ENCODE data around the gene LMCD1.

LMCD1 gene

GRCh38 chr3:8565376-8565775 is 63.8 kb downstream of the LMCD1 start:
- Histone ChIP-seq H3K4me3 (ENCODE audit: low read depth in 1 of 2, low read length in 2 of 2) (no peak overlapping the region), H3K9me3 (ENCODE audit: control insufficient read depth in 1 of 2, low read length in 2 of 2) (no peaks in the 10 kb centered on the region), H3K27ac (ENCODE audit: low read length) (no peak overlapping the region), H3K36me3 (ENCODE audit: control insufficient read depth in 1 of 2, insufficient read depth in 2 of 2, low read length in 2 of 2) (peaks cover 5 to 6% of the 10 kb centered on the region in 2 donors), H3K4me1 (ENCODE audit: control insufficient read depth in 1 of 2, insufficient read depth in 2 of 2, low read length in 2 of 2) (no peaks in the 10 kb centered on the region), H3K27me3 (ENCODE audit: low read depth, low read length) (no peaks in the 10 kb centered on the region)

DNA sequence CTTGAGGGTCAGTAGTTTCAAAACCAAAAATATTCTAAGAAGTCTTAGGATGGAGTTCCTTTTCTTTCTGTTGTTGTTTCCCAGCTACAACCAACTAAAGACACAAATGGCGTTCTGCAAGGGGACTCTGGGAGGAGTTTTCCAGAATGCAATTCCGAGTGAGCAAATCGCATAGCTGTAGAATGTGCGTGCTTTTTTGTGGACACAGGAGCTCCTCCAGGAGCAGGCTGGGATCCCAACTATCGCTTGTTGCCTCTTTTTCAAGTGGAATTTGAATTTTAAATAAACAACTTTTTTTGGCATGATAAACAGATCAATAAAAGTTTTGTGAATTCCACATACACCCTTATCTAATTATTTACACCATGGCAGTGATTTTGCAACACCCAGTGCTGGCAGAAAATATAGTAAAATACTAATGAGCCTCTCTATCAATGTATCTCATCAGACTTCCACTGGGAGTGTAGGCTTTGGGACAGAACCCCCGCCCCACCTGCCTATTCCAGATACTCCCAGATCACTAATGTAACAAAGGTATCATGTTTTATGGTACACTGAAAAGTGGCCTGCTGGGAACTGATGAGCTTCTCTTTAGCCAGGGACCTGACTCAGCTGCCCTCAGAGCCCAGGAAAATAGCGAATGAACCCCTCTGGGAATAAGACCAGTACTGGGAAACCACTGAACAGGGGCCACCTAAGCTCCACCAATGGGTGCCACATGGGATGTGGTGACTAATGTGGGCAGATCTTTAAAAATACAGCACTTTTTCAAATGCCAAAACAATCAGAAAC is 66.4 kb downstream of the LMCD1 start:
- H3K27me3 ChIP-seq (ENCODE audit: low read depth, low read length), result no peaks in the 10 kb centered on the region
- no peaks in the 10 kb centered on the region for H3K9me3 ChIP-seq (ENCODE audit: control insufficient read depth in 1 of 2, low read length in 2 of 2)
- H3K4me1 ChIP-seq (ENCODE audit: control insufficient read depth in 1 of 2, insufficient read depth in 2 of 2, low read length in 2 of 2), result no peaks in the 10 kb centered on the region
- H3K4me3 ChIP-seq (ENCODE audit: low read depth in 1 of 2, low read length in 2 of 2), result no peak overlapping the region
- no peak overlapping the region for H3K27ac ChIP-seq (ENCODE audit: low read length)
- H3K36me3 ChIP-seq (ENCODE audit: control insufficient read depth in 1 of 2, insufficient read depth in 2 of 2, low read length in 2 of 2), result peaks cover 5 to 6% of the 10 kb centered on the region in 2 donors

- Histone ChIP-seq H3K9me3 (ENCODE audit: control insufficient read depth in 1 of 2, low read length in 2 of 2) (no peaks in the 10 kb centered on the region), H3K27ac (ENCODE audit: low read length) (no peak overlapping the region), H3K36me3 (ENCODE audit: control insufficient read depth in 1 of 2, insufficient read depth in 2 of 2, low read length in 2 of 2) (peaks cover 0 to 6% of the 10 kb centered on the region in 2 donors), H3K4me3 (ENCODE audit: low read depth in 1 of 2, low read length in 2 of 2) (no peak overlapping the region), H3K27me3 (ENCODE audit: low read depth, low read length) (no peaks in the 10 kb centered on the region), H3K4me1 (ENCODE audit: control insufficient read depth in 1 of 2, insufficient read depth in 2 of 2, low read length in 2 of 2) (no peaks in the 10 kb centered on the region)
These were observed 69.6 kb downstream of the LMCD1 start for GRCh38 chr3:8571256-8571655.

DNA sequence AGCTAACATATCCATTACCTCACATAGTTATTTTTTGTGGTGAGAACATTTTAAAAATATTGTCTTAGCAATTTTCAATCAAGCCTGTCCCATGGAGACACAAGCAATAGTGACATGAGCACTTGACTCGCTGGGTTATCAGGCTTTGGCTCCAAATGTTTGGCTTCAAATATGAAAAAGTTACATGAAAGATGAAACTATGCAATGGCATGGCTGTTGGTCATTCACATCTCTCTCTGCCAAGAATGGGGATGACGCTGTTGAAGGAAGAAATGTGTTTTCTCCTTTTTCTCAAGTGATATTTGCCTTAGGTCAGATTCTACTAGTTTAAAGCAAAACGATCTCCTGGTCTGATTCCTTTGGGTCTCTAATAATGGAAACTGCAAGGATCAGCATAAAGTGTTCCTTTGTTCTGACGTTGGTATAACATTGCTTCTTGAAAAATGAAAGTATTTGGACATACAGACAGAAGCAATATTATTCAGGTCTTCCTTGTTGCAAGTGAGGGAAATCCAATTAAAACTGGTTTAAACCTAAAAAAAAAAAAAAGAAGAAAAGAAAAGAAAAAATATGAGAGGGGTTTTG is 71.8 kb downstream of the LMCD1 start:
- H3K36me3 ChIP-seq (ENCODE audit: control insufficient read depth in 1 of 2, insufficient read depth in 2 of 2, low read length in 2 of 2), result no peaks in the 10 kb centered on the region
- H3K27ac ChIP-seq (ENCODE audit: low read length), result no peak overlapping the region
- no peaks in the 10 kb centered on the region for H3K27me3 ChIP-seq (ENCODE audit: low read depth, low read length)
- no peaks in the 10 kb centered on the region for H3K9me3 ChIP-seq (ENCODE audit: control insufficient read depth in 1 of 2, low read length in 2 of 2)
- no peak overlapping the region for H3K4me3 ChIP-seq (ENCODE audit: low read depth in 1 of 2, low read length in 2 of 2)
- no peaks in the 10 kb centered on the region for H3K4me1 ChIP-seq (ENCODE audit: control insufficient read depth in 1 of 2, insufficient read depth in 2 of 2, low read length in 2 of 2)

GRCh38 chr3:8574040-8574669 is 72.5 kb downstream of the LMCD1 start:
- no peak overlapping the region for H3K4me3 ChIP-seq (ENCODE audit: low read depth in 1 of 2, low read length in 2 of 2)
- H3K4me1 ChIP-seq (ENCODE audit: control insufficient read depth in 1 of 2, insufficient read depth in 2 of 2, low read length in 2 of 2), result no peaks in the 10 kb centered on the region
- no peaks in the 10 kb centered on the region for H3K27me3 ChIP-seq (ENCODE audit: low read depth, low read length)
- no peaks in the 10 kb centered on the region for H3K9me3 ChIP-seq (ENCODE audit: control insufficient read depth in 1 of 2, low read length in 2 of 2)
- H3K27ac ChIP-seq (ENCODE audit: low read length), result no peak overlapping the region
- no peaks in the 10 kb centered on the region for H3K36me3 ChIP-seq (ENCODE audit: control insufficient read depth in 1 of 2, insufficient read depth in 2 of 2, low read length in 2 of 2)

DNA sequence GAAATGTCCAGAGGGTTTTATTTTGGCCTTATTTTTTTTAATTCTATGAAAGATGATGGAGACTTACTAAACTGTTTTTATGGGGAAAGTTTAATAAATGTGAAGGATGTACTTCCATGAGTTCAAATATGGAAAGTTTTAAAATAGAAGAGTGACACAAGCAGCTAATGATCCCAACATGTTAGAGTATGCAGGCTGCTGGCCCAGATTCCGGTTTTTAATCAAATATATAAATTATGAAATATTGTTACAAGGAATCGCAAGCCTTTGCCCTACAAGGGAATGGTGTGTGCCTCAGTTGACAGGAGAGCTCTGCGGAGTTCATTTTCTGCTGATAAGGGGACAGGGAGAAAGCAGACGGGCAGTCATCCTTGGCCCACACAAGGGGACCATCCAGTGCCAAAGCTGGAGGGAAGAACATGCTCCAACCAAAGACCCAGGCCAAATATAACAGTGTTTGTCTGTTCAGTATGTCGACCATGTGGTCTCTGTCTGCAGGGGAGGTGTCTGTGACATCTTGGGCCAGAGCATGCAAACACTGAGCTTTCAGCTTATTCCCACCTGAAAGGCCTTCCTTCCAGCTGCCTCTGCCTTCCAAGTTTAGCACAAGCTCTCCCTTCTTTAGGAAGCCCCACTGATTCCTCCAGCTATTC is 73.2 kb downstream of the LMCD1 start:
- Histone ChIP-seq H3K27me3 (ENCODE audit: low read depth, low read length) (no peaks in the 10 kb centered on the region), H3K36me3 (ENCODE audit: control insufficient read depth in 1 of 2, insufficient read depth in 2 of 2, low read length in 2 of 2) (no peaks in the 10 kb centered on the region), H3K4me1 (ENCODE audit: control insufficient read depth in 1 of 2, insufficient read depth in 2 of 2, low read length in 2 of 2) (no peaks in the 10 kb centered on the region), H3K9me3 (ENCODE audit: control insufficient read depth in 1 of 2, low read length in 2 of 2) (no peaks in the 10 kb centered on the region), H3K27ac (ENCODE audit: low read length) (no peak overlapping the region), H3K4me3 (ENCODE audit: low read depth in 1 of 2, low read length in 2 of 2) (no peak overlapping the region)

DNA sequence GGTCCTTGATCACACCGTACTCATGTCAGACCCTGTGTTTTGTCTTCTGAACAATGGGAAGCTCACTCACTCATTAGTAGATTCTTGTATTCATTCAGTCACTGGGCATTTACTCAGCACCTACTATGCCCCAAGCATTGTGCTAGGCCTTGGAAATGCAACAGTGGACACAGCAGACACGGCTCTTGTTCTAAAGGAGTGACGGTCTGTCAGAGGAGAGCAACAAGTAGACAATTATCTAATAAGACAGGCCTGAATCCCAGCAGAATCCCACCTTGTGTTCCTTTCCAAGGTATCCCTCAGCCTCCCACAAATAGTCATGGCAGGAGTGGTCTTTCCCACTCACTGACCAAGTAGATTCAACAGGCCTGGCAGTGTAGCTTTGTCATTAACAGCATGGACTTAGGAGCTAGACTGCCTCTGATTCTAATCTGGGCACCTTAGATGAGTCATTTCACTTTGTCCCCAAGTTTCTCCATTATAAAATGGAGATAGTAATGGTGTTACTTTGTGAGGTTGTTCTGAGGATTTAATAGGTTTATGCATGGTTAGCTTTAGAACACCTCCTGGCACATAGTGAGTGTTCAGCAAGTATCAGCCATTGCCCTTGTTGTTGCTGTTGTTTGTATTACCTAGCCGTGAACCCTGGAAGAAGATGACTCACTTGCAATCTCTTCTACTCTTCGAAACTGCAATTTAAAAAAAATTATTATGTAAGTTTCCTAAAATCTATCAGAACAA is 73.9 kb downstream of the LMCD1 start:
- Histone ChIP-seq H3K27me3 (ENCODE audit: low read depth, low read length) (no peaks in the 10 kb centered on the region), H3K4me3 (ENCODE audit: low read depth in 1 of 2, low read length in 2 of 2) (no peak overlapping the region), H3K27ac (ENCODE audit: low read length) (no peak overlapping the region), H3K9me3 (ENCODE audit: control insufficient read depth in 1 of 2, low read length in 2 of 2) (no peaks in the 10 kb centered on the region), H3K4me1 (ENCODE audit: control insufficient read depth in 1 of 2, insufficient read depth in 2 of 2, low read length in 2 of 2) (no peaks in the 10 kb centered on the region), H3K36me3 (ENCODE audit: control insufficient read depth in 1 of 2, insufficient read depth in 2 of 2, low read length in 2 of 2) (no peaks in the 10 kb centered on the region)

DNA sequence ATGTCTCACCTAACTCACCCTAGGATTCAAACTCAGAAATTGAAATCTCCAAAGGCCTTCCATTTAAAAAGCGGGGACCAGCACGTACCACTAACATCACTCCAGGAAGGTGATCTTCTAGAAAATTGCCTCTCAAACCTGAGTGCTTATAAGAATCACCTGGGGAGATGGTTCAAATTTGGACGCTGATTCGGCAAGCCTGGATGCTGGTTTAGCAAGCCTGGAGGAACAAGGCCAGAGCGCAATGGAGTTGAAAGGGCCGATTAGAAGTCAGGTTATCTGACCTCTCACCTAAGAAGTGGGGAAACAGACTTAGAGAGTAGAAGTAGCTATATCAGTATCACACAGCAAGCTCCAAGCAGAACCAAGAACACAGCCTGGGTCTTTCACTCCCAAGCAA is 74.8 kb downstream of the LMCD1 start:
- no peaks in the 10 kb centered on the region for H3K27me3 ChIP-seq (ENCODE audit: low read depth, low read length)
- no peak overlapping the region for H3K27ac ChIP-seq (ENCODE audit: low read length)
- H3K4me1 ChIP-seq (ENCODE audit: control insufficient read depth in 1 of 2, insufficient read depth in 2 of 2, low read length in 2 of 2), result no peaks in the 10 kb centered on the region
- no peak overlapping the region for H3K4me3 ChIP-seq (ENCODE audit: low read depth in 1 of 2, low read length in 2 of 2)
- no peaks in the 10 kb centered on the region for H3K36me3 ChIP-seq (ENCODE audit: control insufficient read depth in 1 of 2, insufficient read depth in 2 of 2, low read length in 2 of 2)
- H3K9me3 ChIP-seq (ENCODE audit: control insufficient read depth in 1 of 2, low read length in 2 of 2), result no peaks in the 10 kb centered on the region

DNA sequence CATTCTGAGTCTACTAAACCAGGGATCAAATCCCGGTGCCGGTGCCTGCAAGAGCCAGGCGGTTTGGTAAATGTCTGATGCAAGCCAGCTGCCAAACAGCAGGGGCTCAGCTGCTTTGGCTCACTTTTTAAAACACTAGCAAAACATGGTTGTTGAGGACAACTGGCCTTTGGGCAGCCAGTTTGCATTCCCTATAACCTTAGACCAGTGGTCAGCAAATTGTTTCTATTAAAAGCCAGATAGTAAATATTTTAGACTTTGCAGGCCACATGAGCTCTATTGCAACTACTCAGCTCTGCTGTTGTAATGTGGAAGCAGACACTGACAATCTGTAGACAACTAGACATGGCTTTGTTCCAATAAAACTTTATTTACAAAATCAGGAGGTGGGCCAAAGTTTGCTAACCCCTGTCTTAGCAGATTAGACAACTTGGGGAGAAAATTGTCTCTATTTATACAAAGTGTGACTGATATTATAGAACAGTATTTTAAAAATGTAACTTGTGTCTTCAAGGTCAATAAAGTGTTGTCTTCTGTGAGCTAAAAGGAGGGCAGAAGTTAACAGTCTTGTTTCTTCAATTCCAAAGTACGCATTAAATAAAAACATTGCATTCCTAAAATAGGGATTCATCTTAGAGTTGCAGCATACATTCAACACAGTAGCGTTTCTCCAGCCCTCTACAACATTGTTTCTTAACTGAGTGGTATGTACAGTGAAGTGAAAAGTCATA is 75.4 kb downstream of the LMCD1 start:
- Histone ChIP-seq H3K9me3 (ENCODE audit: control insufficient read depth in 1 of 2, low read length in 2 of 2) (no peaks in the 10 kb centered on the region), H3K4me3 (ENCODE audit: low read depth in 1 of 2, low read length in 2 of 2) (no peak overlapping the region), H3K27me3 (ENCODE audit: low read depth, low read length) (no peaks in the 10 kb centered on the region), H3K36me3 (ENCODE audit: control insufficient read depth in 1 of 2, insufficient read depth in 2 of 2, low read length in 2 of 2) (no peaks in the 10 kb centered on the region), H3K4me1 (ENCODE audit: control insufficient read depth in 1 of 2, insufficient read depth in 2 of 2, low read length in 2 of 2) (no peaks in the 10 kb centered on the region), H3K27ac (ENCODE audit: low read length) (no peak overlapping the region)

DNA sequence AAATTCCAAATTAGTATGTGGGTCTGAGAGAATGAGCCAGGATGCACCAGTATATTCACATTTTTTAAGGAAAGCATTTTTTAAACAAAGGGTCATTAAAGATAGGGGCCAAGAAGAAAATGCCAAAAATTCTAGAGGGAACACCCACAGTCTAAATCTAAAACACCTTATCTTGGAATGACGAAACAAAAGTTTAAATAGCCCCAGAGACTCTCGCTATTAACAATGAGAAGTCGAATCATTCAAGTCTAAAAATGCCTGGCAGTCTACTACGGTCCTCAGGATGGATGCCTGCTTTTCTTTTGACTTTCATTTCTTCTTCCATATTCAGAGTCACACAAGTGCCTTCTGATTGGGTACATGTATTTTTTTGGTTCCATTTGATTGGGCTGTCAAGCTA is 76.7 kb downstream of the LMCD1 start:
- Histone ChIP-seq H3K4me3 (ENCODE audit: low read depth in 1 of 2, low read length in 2 of 2) (no peak overlapping the region), H3K36me3 (ENCODE audit: control insufficient read depth in 1 of 2, insufficient read depth in 2 of 2, low read length in 2 of 2) (no peaks in the 10 kb centered on the region), H3K27ac (ENCODE audit: low read length) (no peak overlapping the region), H3K9me3 (ENCODE audit: control insufficient read depth in 1 of 2, low read length in 2 of 2) (no peaks in the 10 kb centered on the region), H3K27me3 (ENCODE audit: low read depth, low read length) (no peaks in the 10 kb centered on the region), H3K4me1 (ENCODE audit: control insufficient read depth in 1 of 2, insufficient read depth in 2 of 2, low read length in 2 of 2) (no peaks in the 10 kb centered on the region)
